ENCODE results near the gene TM9SF4. TPM values are rescaled to one million over a fixed set of nuclear protein-coding genes. Genes with fewer than 3 reads are reported as not detected.

Gene TM9SF4
- total RNA-seq, 1 donor from 2014 or later = 46.0 TPM

DNA sequence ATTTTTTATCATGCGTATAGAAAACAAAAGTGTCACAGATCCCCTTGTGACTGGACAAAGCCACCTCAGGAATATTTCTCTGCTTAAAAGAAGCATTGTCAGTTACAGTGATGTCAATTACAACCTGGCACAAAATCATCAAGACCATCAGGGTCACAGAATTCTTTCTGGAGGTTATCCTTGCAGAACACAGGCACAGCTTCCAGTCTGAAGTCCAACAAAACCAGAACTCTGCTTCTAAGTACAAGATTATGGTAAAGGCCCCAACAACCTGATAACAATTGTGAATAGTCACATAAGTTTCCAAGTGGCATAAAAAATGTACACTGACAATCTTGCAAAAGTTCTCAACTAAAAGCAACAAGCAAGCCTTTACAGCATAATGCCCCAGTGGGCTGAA, 77.0 kb downstream of the TM9SF4 start:
- no peak overlapping the region for H3K4me3 Mint-ChIP-seq (ENCODE audit: unreplicated experiment)
- DNase-seq (ENCODE audit: low spot score) = no peak
- no peak overlapping the region for H3K27ac Mint-ChIP-seq (ENCODE audit: unreplicated experiment)

DNA sequence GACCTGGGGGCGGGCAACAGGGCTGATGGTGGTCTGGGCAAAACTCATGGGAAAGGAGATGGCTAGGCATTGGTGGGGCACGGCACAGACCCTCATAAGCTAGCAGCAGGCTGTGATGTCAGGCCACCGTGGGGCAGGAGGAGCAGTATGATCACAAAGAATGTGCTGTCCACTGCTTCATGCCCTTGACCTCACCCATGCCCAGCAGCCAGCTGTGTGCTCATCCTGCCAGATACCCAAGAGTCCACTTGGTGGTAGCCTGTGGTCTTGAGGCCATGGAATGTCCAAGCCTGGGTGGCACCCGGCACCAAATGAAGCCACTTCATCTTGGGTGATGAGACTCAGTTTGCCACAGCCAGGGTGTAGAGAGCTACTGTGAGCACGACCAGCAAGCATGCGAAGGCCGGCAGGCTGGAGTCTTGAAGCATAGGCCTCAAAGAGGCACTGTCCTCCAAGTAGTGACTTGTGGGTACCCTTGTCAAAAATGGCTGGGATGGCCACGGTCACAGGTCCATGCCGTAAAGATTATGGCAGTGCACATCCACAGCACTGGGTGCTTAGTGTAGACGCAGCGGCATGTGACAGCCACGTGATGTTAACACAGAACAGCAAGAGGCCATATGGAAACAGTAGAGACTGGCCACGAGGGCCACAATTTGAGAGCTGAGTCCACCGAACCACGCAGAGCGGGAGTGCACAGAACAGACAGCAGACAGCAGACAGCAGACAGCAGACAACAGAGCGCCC, 79.0 kb downstream of the TM9SF4 start:
- Mint-ChIP-seq H3K9me3 (ENCODE audit: unreplicated experiment) (no peaks in the 10 kb centered on the region), H3K27ac (ENCODE audit: unreplicated experiment) (peak overlapping the region; percentile 17), H3K4me1 (ENCODE audit: unreplicated experiment) (peaks cover 12% of the 10 kb centered on the region), H3K27me3 (ENCODE audit: unreplicated experiment) (peaks cover 5% of the 10 kb centered on the region), H3K4me3 (ENCODE audit: unreplicated experiment) (peak overlapping the region; percentile 85), H3K36me3 (ENCODE audit: low read depth, unreplicated experiment) (peaks cover 8% of the 10 kb centered on the region)
- TF ChIP-seq, protein P1, sequence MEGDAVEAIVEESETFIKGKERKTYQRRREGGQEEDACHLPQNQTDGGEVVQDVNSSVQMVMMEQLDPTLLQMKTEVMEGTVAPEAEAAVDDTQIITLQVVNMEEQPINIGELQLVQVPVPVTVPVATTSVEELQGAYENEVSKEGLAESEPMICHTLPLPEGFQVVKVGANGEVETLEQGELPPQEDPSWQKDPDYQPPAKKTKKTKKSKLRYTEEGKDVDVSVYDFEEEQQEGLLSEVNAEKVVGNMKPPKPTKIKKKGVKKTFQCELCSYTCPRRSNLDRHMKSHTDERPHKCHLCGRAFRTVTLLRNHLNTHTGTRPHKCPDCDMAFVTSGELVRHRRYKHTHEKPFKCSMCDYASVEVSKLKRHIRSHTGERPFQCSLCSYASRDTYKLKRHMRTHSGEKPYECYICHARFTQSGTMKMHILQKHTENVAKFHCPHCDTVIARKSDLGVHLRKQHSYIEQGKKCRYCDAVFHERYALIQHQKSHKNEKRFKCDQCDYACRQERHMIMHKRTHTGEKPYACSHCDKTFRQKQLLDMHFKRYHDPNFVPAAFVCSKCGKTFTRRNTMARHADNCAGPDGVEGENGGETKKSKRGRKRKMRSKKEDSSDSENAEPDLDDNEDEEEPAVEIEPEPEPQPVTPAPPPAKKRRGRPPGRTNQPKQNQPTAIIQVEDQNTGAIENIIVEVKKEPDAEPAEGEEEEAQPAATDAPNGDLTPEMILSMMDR (IDR thresholded peaks at IDR 0.05; ENCODE audit: unreplicated experiment) = no peak
- DNase-seq (ENCODE audit: low spot score) = no peak

More for the DNA sequence above, 77.0 kb downstream of the TM9SF4 start:
- Mint-ChIP-seq H3K36me3 (ENCODE audit: low read depth, unreplicated experiment) (peaks cover 11% of the 10 kb centered on the region), H3K27me3 (ENCODE audit: unreplicated experiment) (peaks cover 5% of the 10 kb centered on the region), H3K4me1 (ENCODE audit: unreplicated experiment) (peaks cover 12% of the 10 kb centered on the region), H3K9me3 (ENCODE audit: unreplicated experiment) (no peaks in the 10 kb centered on the region)
- TF ChIP-seq, protein P1 (IDR thresholded peaks at IDR 0.05; ENCODE audit: unreplicated experiment) = no peak

DNA sequence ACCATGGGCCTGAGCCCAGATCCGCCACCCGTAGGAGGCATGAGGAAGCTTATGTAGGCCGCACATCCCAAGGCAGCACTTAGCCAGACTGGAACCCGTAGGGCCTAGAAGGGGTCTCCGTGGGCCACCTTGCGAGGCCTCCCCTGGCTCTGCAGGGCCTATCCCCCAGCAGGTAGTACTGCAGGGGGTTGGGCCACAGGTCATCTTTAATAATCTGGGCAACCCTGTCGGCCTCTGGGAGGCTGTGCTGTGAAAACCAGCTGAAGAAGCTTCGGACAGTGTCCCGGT, 79.6 kb downstream of the TM9SF4 start:
- H3K9me3 Mint-ChIP-seq (ENCODE audit: unreplicated experiment) = no peaks in the 10 kb centered on the region
- no peak for DNase-seq (ENCODE audit: low spot score)
- H3K4me3 Mint-ChIP-seq (ENCODE audit: unreplicated experiment) = peak overlapping the region; percentile 85
- peaks cover 12% of the 10 kb centered on the region for H3K4me1 Mint-ChIP-seq (ENCODE audit: unreplicated experiment)
- H3K36me3 Mint-ChIP-seq (ENCODE audit: low read depth, unreplicated experiment) = peaks cover 13% of the 10 kb centered on the region
- TF ChIP-seq, protein P1 (IDR thresholded peaks at IDR 0.05; ENCODE audit: unreplicated experiment) = no peak
- peak overlapping the region; percentile 17 for H3K27ac Mint-ChIP-seq (ENCODE audit: unreplicated experiment)
- H3K27me3 Mint-ChIP-seq (ENCODE audit: unreplicated experiment) = peaks cover 6% of the 10 kb centered on the region

DNA sequence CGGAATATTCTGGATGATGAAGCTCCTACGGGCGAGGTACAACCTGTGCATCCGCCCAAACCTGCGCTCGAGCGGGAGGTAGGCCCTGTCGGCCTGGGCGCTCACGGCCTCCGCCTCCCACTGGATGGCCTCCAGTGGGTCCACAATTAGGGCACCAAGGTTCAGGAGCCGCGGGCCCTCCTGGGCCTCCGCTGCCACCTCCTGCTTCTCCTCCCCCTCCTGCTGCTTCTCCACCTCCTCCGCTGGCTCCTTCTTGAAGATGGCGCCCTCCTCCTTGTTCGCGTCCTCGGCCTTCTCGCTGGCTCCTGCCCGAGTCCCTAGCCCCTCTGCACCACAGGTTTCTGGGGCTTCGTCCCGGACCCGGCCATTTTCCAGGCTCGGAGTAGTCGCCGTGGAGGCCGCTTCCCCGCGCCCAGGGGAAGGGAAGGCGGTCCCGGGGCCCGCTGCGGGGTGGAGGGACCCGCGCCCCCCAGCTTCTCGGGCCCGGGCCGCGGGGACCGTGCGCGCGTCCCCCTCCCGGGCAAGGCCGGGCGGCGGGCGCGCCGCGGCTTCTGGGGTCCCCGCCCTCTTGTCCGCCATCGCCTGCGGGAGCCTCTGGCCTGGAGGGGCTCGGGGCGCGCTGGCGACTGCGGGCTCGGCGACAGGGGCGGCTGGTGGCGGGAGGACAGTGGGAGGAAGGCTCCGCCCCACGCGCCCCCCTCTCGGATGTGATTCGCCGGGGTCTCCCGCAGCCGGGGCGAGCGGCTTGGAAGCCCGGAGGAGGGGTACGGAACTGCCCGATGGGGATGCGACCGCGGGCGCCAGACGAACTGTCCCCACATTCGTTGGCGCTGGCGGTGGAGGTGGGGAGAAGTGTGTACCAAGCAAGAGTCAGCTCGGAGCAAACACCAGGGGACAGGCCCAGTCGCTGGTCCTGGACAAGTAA, 80.4 kb downstream of the TM9SF4 start:
- H3K4me3 Mint-ChIP-seq (ENCODE audit: unreplicated experiment) = peak overlapping the region; percentile 89
- H3K9me3 Mint-ChIP-seq (ENCODE audit: unreplicated experiment) = no peaks in the 10 kb centered on the region
- peak; percentile 46 for DNase-seq (ENCODE audit: low spot score)
- H3K27ac Mint-ChIP-seq (ENCODE audit: unreplicated experiment) = no peak overlapping the region
- H3K36me3 Mint-ChIP-seq (ENCODE audit: low read depth, unreplicated experiment) = peaks cover 17% of the 10 kb centered on the region
- H3K4me1 Mint-ChIP-seq (ENCODE audit: unreplicated experiment) = peaks cover 14% of the 10 kb centered on the region
- H3K27me3 Mint-ChIP-seq (ENCODE audit: unreplicated experiment) = peaks cover 9% of the 10 kb centered on the region
- TF ChIP-seq, protein P1 (IDR thresholded peaks at IDR 0.05; ENCODE audit: unreplicated experiment) = no peak
